Activated T-helper 2 cell treated with anti-CD3 and anti-CD28 coated beads, Interferon-gamma antibody, Interleukin-2, Interleukin-4, amounts not matched to agents 10 μg/mL and 5 μg/mL and 100 μg/mL, durations not matched to agents 14 hours and 24 hours and 36 hours (primary cell): ENCODE measurements around the gene DDO. TPM values are rescaled to one million over a fixed set of nuclear protein-coding genes. Genes with fewer than 3 reads are reported as not detected.

Source experiments
- DNase-seq: peaks from one replicate; pipeline ENCODE4 v3.0.0; 2021; ENCODE audit warnings: low spot score
- H3K27ac Mint-ChIP-seq: one replicate; pipeline ENCODE4 v1.8.0; 2021; ENCODE audit warnings: mixed read lengths
- H3K27me3 Mint-ChIP-seq: one replicate; pipeline ENCODE4 v1.8.0; 2021; ENCODE audit warnings: low read depth, mixed read lengths
- H3K36me3 Mint-ChIP-seq: one replicate; pipeline ENCODE4 v1.8.0; 2021; ENCODE audit warnings: low read depth, mixed read lengths
- H3K4me1 Mint-ChIP-seq: one replicate; pipeline ENCODE4 v1.8.0; 2021; ENCODE audit warnings: low read depth, mixed read lengths
- H3K4me3 Mint-ChIP-seq: one replicate; pipeline ENCODE4 v1.8.0; 2021; ENCODE audit warnings: low read depth, mild to moderate bottlenecking, moderate library complexity, mixed read lengths
- H3K9me3 Mint-ChIP-seq: one replicate; pipeline ENCODE4 v1.8.0; 2021; ENCODE audit warnings: mixed read lengths
- intact Hi-C: fragments of 100-400 bp; cut with micrococcal nuclease; formaldehyde crosslinking; loops from one replicate; pipeline ENCODE4 v1.15.1; 2023
- total RNA-seq: library from RNA; stranded (reverse); gene quantifications from 2 replicates; pipeline ENCODE4 v1.2.3, GENCODE V29; 2022

DDO gene
- total RNA-seq, 1 donor from 2014 or later = not detected

DNA sequence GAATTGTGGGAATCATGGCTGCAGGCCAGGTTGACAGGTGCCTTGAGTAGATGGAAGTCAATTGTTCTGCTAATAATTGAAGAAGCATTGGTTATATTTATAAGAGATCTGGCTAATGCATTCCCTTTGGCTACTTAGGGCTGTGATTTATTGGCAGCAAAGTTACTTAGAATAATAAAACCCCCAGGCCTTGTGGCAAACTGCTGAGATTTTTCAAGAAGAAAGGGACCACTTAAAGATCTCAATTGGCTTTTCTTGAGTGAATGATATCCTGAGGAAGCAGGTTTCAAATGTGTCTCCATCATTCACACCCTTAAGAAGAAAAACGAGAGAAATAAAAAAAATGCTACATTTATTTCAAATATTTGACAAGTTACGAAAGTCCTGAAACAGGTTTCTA lies 27.4 kb downstream of the DDO start:
- Mint-ChIP-seq H3K4me3 (no peak overlapping the region), H3K4me1 (peaks cover 17% of the 10 kb centered on the region), H3K27ac (no peak overlapping the region)

DNA sequence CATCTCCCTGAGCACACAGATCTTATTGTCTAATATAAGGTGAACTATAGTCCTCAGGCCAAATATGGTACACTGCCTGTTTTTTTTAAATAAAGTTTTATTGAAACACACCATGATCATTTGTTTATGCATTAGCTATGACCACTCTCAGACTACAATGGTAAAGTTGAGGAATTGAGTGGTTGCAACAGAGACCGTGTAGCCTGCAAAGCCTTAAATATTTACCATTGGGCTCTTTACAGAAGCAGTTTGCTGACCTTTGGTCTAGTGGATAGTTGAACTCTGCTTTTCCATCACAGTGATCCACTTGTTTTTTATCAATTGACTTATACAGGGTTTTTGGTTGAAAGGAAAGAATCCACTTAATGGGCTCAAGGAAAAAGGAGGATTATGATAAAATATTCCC lies 29.9 kb downstream of the DDO start:
- Mint-ChIP-seq H3K4me1 (peaks cover 14% of the 10 kb centered on the region), H3K27me3 (peaks cover 6% of the 10 kb centered on the region), H3K9me3 (no peaks in the 10 kb centered on the region), H3K27ac (no peak overlapping the region), H3K36me3 (no peaks in the 10 kb centered on the region), H3K4me3 (no peak overlapping the region)
- no peak for DNase-seq
- intact Hi-C loops = no loop called here

More for the DNA sequence above, 27.4 kb downstream of the DDO start:
- intact Hi-C loops = no loop called here
- no peaks in the 10 kb centered on the region for H3K36me3 Mint-ChIP-seq
- DNase-seq = no peak
- H3K9me3 Mint-ChIP-seq = no peaks in the 10 kb centered on the region
- H3K27me3 Mint-ChIP-seq = no peaks in the 10 kb centered on the region

DNA sequence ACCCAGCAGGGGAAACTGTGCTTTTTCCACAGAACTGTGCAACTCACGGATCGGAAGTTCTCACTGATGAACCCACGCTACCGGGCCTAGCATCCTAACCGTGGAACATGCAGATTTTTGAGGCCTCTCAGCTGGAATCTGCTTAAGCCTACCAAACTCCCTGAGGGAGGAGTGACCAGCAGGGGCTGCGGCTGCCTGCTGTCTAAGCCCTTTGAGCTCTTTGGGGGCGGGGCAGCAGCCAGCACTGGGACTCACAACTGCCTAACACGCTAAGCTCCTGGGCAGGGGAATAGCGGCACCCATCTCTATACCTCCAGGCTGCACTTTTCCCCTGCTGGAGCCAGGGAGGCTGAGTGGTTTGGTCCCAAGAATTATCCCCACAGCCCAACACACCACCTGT lies 36.8 kb downstream of the DDO start:
- Mint-ChIP-seq H3K4me1 (no peaks in the 10 kb centered on the region), H3K4me3 (no peak overlapping the region), H3K27me3 (peaks cover 6% of the 10 kb centered on the region), H3K36me3 (no peaks in the 10 kb centered on the region), H3K9me3 (no peaks in the 10 kb centered on the region), H3K27ac (no peak overlapping the region)
- intact Hi-C loops = no loop called here
- DNase-seq = no peak

DNA sequence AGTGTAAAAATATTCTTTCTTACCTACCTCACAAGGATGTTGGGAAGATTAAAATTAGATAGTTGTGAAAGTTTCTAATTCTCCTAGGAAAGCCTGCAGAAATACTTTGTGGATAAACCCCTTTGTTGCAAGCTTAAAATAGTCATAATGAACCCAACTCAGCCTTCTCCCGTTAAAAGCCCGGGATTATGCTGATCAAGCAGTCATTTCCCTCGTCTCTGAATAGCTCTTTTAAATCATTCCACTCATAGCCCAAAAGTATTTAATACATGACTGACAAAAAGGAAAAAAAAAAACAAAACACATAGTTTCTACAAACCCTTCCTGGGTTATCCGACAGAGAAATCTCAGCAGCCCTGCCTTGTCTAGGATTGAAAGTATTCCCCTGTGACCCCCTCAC lies 46.3 kb downstream of the DDO start:
- Mint-ChIP-seq H3K4me3 (no peak overlapping the region), H3K4me1 (peaks cover 5% of the 10 kb centered on the region), H3K9me3 (no peaks in the 10 kb centered on the region), H3K27me3 (peaks cover 27% of the 10 kb centered on the region), H3K36me3 (no peaks in the 10 kb centered on the region), H3K27ac (no peak overlapping the region)
- intact Hi-C loops = no loop called here
- no peak for DNase-seq

DNA sequence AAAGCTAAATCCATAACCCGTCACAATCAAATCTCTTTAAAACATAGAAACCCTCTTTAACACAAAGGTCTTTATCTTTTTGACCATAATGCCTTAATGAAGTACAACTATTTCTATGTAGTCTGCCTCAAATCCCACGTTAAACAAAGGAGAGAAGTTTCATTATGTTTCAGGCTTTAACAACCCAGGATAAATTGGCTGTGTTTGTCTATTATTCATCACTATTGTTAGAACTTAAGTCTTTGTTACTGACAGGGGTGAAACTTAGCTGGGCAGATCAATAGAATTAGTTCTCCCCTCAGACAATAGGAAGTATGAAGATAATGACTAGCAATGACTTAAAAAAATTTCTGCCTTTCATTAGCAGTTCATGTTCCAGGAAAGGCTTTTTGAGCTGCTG lies 47.1 kb downstream of the DDO start:
- Mint-ChIP-seq H3K36me3 (no peaks in the 10 kb centered on the region), H3K4me1 (peaks cover 5% of the 10 kb centered on the region), H3K27ac (no peak overlapping the region), H3K9me3 (no peaks in the 10 kb centered on the region), H3K4me3 (no peak overlapping the region), H3K27me3 (peaks cover 30% of the 10 kb centered on the region)
- intact Hi-C loops = no loop called here
- no peak for DNase-seq

DNA sequence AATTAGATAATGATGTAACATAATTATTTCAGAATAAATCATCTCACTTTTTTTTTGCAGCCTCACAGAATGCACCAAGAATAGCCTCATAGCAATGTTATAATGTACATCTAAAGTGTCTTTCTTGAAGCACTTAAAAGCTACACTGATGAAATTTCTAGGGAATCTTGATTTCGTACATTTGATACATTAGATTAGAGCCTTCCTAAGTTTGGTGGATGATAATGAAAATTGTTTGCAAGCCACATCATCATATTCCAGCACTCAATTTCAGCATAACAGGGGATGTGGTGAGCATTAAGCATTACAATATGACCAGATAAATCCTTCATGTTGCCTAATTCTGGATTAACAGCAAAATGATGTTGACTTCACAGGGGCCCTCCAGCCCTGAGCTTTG lies 47.5 kb downstream of the DDO start:
- Mint-ChIP-seq H3K27ac (no peak overlapping the region), H3K9me3 (no peaks in the 10 kb centered on the region), H3K4me1 (peaks cover 5% of the 10 kb centered on the region), H3K4me3 (no peak overlapping the region), H3K27me3 (peaks cover 30% of the 10 kb centered on the region), H3K36me3 (no peaks in the 10 kb centered on the region)
- DNase-seq = no peak
- intact Hi-C loops = no loop called here

DNA sequence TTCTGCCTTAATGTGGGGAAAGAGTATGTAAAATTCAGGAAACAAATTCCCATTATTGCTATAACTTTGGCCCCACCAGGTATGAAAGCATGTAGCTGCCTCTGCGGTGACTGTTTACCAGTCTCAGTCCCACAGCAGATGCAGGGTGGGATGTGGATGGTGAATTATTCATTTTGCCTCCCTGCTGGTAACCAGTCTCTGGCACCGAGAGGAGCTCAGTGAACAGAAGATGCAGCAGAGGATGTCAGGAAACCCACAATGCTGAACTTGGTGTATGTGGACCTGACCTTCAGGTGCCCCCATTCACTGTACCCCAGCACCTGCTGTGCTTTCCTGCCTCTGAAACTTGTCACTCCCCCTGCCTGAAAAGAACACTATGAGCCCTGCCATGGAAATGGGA lies 48.4 kb downstream of the DDO start:
- Mint-ChIP-seq H3K4me3 (no peak overlapping the region), H3K36me3 (no peaks in the 10 kb centered on the region), H3K27ac (no peak overlapping the region), H3K9me3 (no peaks in the 10 kb centered on the region), H3K4me1 (peaks cover 5% of the 10 kb centered on the region), H3K27me3 (peaks cover 32% of the 10 kb centered on the region)
- DNase-seq = no peak
- intact Hi-C loops = no loop called here

DNA sequence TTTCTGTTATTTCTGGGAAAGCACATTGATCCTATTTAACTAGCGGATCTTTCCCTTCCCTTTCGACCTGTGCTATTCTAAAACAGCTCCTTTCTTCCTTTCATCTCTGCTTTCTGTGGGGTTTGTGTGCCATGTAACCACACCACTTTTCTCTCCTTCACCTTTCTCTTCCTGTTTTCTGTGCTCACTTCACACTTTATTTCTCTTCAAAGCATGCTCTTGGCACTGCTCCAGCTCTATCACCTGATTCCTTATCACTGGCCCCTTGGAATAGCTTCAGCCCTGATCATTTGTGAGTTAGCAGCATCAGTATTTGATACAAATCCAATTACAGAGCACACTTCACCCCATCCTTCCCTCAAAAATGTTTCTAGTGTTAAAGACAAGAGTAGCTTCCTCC lies 49.1 kb downstream of the DDO start:
- intact Hi-C loops = no loop called here
- Mint-ChIP-seq H3K27ac (no peak overlapping the region), H3K36me3 (no peaks in the 10 kb centered on the region), H3K9me3 (no peaks in the 10 kb centered on the region), H3K4me1 (peaks cover 5% of the 10 kb centered on the region), H3K27me3 (peaks cover 32% of the 10 kb centered on the region), H3K4me3 (no peak overlapping the region)
- DNase-seq = no peak

DNA sequence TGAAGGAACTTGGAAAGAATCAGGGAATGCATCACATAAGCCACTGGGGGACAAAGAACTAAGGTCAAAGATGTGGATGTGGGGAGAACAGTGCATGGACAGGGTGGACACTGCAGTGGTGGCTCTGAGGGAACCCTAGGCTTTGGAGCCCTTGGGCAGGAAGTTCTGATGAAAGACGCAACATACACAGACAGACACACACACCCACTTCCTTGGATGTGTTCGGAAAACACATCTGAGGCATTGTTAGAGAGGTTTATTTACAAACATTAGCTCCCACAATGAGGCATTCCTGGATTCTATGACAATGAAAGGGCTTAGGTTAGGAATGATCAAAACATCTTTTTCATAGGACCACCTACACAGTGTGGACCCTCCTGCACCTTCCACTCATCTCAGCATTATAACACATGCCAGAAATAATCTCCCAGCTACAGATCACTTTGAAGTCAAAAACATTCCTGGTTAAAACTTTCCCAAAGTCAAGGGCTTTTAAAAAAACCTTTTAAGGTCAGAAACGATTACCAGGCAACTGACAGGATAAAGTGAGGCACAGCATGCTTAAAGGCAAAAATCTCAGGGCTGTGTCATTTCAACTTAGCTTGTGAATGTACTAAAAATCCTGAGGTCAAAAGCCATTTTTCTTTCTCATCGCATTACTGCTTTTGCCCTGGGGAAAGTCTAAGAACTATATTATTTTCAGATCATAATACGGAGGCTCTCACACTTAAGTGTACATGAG lies 50.8 kb downstream of the DDO start:
- intact Hi-C loops = no loop called here
- Mint-ChIP-seq H3K9me3 (no peaks in the 10 kb centered on the region), H3K4me1 (peaks cover 5% of the 10 kb centered on the region), H3K27ac (no peak overlapping the region), H3K27me3 (peaks cover 42% of the 10 kb centered on the region), H3K36me3 (no peaks in the 10 kb centered on the region), H3K4me3 (no peak overlapping the region)
- no peak for DNase-seq

DNA sequence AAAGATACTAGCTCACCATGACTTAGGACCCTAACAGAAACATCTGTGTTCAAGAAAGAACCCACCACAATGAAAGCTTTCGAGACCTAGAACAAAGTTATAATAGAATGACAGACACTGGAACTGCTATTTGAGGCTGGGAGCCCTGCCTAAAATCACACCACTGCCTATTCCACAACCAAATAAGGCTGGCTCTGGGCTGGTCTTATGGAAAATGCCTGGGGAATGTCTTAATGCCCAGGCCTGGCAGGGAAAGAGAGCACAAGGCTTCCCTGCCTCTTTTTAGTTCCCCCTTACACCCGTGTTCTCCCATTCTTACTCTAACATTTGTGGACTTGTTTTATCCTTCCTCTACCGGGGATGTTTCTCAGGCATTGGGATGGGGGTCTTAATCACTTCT lies 51.6 kb downstream of the DDO start:
- no peak for DNase-seq
- Mint-ChIP-seq H3K36me3 (no peaks in the 10 kb centered on the region), H3K27ac (no peak overlapping the region), H3K9me3 (no peaks in the 10 kb centered on the region), H3K27me3 (peaks cover 45% of the 10 kb centered on the region), H3K4me3 (no peak overlapping the region), H3K4me1 (peaks cover 5% of the 10 kb centered on the region)
- intact Hi-C loops = no loop called here

DNA sequence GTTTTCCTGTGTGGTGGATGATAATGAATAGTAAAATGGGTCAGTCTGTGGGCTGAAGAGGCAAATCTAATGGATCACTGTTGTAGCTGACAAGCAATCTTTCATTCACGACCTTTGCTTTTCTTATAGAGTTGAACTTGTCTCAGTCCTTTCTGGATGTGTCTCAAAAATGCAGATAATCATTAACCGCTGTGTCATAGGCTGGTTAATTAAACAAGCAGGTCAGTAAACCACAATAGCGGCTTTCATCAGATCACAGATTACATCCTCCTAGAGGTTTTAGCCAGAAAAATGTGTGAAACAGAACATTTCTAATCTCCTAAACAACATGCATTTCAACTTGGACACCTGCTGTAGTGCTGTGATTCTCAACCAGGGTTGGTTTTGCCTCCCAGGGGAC lies 54.7 kb downstream of the DDO start:
- intact Hi-C loops = no loop called here
- Mint-ChIP-seq H3K36me3 (no peaks in the 10 kb centered on the region), H3K27ac (no peak overlapping the region), H3K9me3 (no peaks in the 10 kb centered on the region), H3K4me1 (peaks cover 4% of the 10 kb centered on the region), H3K27me3 (peaks cover 64% of the 10 kb centered on the region), H3K4me3 (no peak overlapping the region)
- no peak for DNase-seq

DNA sequence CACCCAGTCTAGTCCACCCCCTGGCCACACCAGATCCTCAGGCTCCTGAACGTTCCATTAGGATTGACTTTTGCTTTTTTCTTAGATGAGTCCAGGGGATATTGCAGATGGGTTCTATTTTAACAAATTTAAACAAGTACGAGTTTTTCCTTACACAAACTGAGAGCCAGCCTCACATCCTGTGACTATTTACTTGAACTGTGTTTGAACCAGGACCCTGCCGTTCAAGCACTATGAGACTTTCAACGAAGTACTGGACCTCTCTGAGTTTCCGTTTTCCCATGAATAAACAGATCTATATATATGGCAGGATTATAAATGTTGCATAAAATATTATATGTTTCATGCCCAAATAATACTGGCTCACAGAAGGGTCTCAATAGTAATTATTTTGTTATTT lies 55.8 kb downstream of the DDO start:
- Mint-ChIP-seq H3K36me3 (no peaks in the 10 kb centered on the region), H3K4me1 (peaks cover 4% of the 10 kb centered on the region), H3K4me3 (no peak overlapping the region), H3K27ac (no peak overlapping the region), H3K27me3 (peaks cover 68% of the 10 kb centered on the region), H3K9me3 (no peaks in the 10 kb centered on the region)
- intact Hi-C loops = loop anchor here (10.0 kb wide), 1 partner anchor 285 kb away; no protein-coding TSS in a partner anchor
- no peak for DNase-seq

DNA sequence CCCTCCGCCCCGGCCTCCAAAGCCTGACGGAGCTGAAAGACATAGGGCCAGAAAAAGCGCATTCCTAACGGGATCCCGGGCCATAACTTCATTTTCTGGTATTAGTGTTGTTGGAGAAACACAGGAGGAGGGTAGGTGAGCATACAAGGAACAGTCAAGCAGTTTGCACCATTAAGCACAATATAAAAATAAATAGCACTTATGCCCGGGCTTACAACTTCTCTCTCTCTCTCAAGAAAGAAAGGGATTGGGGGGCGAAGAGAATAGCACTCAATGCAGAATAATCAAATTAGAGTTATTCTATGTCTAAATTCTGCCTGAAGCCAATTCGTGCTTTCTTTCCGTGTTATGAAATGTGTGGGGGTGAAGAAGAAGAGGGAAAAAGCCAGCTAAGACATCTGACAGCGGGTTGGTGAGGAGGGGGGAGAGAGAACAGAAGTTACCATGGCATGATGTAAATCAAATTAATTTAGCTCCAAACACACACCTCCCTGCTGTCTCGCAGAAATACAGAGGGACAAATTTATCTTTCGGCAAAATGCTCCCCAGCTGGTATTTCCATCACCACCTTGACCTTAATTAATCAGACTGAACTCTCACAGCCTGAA lies 56.7 kb downstream of the DDO start:
- no peak overlapping the region for H3K27ac Mint-ChIP-seq
- no peak for DNase-seq
- H3K27me3 Mint-ChIP-seq = peaks cover 74% of the 10 kb centered on the region
- no peaks in the 10 kb centered on the region for H3K9me3 Mint-ChIP-seq
- no peaks in the 10 kb centered on the region for H3K36me3 Mint-ChIP-seq
- peaks cover 4% of the 10 kb centered on the region for H3K4me1 Mint-ChIP-seq
- intact Hi-C loops = loop anchor here (10.0 kb wide), 1 partner anchor 284 kb away; no protein-coding TSS in a partner anchor
- H3K4me3 Mint-ChIP-seq = no peak overlapping the region
